Measurements from ENCODE around the gene PPM1D.
"Not testable (repeated sequence)": the region's sequence is repeated elsewhere in the genome, so short reads cannot be mapped to it uniquely, and the experiment has no call there.

The PPM1D gene

GRCh38 chr17:60623415-60623814 is 23.4 kb downstream of the PPM1D start:
- DNase-seq = no peak

- no peak for DNase-seq
Measured at GRCh38 chr17:60627124-60627523, 27.1 kb downstream of the PPM1D start.

GRCh38 chr17:60628252-60628889 is 28.4 kb downstream of the PPM1D start:
- no peak for DNase-seq

DNA sequence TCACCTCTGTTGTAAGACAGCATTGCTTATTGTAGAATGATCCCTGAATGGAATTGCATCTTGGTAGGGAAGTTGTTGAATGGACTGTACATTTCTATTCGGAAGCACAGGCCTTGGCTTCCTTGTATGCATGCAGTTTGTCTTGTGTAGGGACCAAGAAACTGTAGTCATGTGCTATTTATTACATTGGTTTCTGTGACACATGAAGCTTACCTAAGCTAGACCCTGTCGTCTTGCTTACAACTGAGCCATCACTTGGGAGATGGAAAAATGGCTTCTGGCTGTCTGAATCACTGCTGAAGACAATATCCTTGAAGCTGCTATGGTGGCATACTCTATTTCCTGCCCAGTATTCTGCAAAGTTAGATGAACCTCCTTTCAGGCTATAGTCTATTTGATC is 29.1 kb downstream of the PPM1D start:
- DNase-seq = no peak

- no peak for DNase-seq
Measured at GRCh38 chr17:60630352-60630751, 30.4 kb downstream of the PPM1D start.

GRCh38 chr17:60631119-60631518 is 31.1 kb downstream of the PPM1D start:
- DNase-seq = no peak

GRCh38 chr17:60637683-60638082 is 37.7 kb downstream of the PPM1D start:
- DNase-seq = no peak

- DNase-seq = no peak
Measured at GRCh38 chr17:60639019-60639330, 39.0 kb downstream of the PPM1D start.

- DNase-seq = peak; percentile 15
Measured at GRCh38 chr17:60640503-60640902, 40.5 kb downstream of the PPM1D start.

GRCh38 chr17:60641126-60641525 is 41.1 kb downstream of the PPM1D start:
- DNase-seq = no peak

DNA sequence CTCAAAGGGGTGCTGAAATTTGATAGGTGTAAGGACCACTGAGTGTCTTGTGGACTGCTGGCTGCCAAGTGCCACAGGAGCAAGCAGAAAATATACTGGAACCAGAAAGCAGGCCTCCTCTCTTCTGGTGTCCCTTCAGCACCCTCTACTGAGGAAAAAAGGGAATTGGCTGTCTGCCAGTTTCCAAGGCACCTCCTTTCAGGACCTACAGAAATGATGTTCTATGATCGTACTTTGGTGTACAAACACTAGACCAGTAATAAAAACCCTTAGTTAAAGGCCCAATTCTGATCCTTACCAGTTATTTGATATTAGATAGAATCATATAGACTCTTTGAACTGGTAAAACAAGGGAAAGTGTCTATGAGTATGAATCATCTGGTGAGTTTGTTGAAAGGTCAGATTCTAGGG is 41.8 kb downstream of the PPM1D start:
- peak; percentile 76 for DNase-seq

DNA sequence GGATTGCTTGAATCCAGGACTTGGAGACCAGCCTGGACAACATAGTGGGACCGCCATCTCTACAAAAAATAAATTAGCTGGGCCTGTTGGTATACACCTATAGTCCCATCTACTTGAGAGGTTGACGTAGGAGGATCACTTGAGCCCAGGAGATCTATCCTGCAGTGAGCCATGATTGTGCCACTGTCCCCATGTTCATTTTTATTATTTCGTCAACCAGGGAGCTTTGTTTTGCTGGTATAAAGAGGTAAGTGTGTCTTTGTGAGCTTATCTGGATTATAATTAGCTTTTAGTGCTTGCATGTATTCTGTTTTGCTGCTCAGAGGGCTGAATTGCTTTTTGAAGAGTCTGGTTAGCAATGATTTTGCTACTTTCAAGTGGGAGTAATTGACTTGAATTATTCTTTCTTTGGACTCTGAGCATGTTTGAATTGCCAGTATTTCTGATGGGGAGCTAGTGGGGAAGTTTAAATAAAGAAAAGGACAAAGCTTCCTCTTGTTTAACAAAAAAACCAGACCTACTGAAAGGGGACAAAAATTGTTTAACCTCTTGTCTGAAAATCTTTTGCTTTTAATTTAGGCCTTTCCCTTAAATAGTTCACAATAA is 46.0 kb downstream of the PPM1D start:
- no peak for DNase-seq

DNA sequence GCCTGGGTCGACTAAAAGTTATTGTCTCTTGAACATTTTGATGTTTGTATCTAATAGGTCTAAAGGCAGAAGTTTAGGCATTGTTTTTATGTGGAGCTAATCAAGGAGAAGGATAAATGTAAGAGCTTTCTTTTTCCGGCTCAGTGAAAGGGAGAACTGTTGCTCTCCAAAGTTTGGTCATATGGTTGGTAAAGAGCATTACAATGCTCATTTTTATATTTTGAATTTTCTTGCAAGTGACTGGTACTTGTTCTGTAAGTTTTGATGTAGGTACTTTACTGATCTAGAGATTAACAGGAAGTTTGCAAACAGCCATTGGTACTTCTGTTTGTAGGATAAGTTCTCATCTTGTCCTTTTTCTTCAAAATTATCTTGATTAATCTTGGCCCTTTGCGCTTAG is 46.7 kb downstream of the PPM1D start:
- DNase-seq = no peak

GRCh38 chr17:60647705-60648104 is 47.7 kb downstream of the PPM1D start:
- no peak for DNase-seq

- DNase-seq = no peak
Measured at GRCh38 chr17:60652454-60653247, 52.7 kb downstream of the PPM1D start.

DNA sequence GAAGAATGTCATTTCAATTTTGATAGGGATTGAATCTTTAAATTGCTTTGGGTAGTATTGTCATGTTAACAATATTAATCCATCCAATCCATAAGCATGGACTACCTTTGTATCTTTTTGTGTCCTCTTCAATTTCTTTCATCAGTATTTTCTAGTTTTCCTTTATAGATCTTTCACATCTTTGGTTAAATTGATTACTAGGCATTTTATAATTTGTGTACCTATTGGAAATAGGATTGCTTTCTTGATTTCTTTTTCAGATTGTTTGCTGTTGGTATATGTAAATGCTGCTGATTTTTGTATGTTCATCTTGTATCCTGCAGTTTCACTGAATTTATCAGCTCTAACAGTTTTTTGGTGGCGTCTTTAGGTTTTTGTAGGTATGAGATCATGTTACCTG is 53.6 kb downstream of the PPM1D start:
- no peak for DNase-seq

- DNase-seq = no peak
Measured at GRCh38 chr17:60656499-60656898, 56.5 kb downstream of the PPM1D start.

DNA sequence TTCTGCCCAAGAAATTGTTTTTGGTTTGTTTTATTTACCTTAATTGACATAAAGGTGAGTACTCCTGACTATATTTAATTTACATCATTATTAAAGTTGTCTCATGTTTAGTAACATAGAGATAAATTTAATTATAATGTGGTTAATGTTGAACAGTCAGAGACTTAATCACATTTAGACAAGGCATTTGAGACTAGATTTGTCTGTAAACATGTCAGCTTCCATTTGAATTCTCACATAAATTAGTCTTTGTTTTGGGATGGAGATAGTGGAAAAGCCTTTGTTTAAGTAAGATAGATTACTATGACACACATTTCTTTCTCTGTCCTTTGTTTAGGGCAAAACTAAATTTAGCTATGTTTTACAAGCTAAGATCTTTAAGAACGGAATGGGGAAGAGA is 59.2 kb downstream of the PPM1D start:
- no peak for DNase-seq

DNA sequence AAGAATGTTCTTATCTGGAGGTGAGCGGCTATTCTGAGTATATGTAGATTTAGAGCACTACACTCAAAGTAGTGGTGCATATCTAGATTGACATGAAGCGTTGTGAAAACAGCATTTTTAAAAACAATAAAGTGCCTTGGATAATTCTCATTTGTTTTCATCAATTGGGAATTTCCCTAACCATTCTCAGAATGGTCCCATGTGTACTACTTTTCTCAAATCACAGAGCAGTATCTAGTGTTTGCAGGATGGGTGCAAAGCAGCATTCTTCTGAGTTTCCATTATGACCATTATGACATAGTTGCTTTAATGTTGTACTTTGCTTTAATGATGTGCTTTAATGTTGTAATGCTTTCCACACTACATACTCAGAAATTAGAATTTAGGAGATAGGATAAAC is 61.5 kb downstream of the PPM1D start:
- DNase-seq = no peak

- peak; percentile 34 for DNase-seq
Measured at GRCh38 chr17:60664022-60664421, 64.0 kb downstream of the PPM1D start.

- no peak for DNase-seq
Measured at GRCh38 chr17:60665602-60666001, 65.6 kb downstream of the PPM1D start.

DNA sequence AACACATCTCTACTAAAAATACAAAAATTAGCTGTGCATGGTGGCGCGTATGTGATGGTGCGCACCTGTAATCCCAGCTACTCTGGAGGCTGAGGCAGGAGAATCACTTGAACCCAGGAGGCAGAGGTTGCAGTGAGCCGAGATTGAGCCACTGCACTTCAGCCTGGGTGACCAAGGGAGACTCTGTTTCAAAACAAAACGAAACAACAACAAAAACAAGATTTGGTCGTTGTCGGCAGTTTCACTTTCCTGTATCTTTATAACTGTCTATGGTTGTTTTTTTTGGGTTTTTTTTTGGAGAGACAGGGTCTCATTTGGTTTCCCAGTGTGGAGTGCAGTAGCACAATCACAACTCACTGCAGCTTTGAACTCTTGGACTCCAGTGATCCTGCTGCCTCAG is 68.7 kb downstream of the PPM1D start:
- not testable (repeated sequence) for DNase-seq

GRCh38 chr17:60671482-60671881 is 71.5 kb downstream of the PPM1D start:
- DNase-seq = no peak

DNA sequence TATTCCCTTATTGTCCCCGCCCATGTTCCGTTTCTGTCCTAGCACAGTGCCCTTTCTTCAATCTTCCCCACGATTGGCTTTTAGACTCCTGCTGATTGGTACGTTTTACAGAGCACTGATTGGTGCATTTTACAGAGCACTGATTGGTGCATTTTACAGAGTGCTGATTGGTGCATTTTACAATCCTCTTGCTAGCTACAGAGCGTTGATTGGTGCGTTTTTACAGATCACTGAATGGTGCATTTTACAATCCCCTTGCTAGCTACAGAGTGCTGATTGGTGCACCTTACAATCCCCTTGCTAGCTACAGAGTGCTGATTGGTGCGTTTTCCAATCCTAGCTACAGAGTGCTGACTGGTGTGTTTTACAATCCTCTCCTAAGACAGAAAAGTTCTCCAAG is 74.6 kb downstream of the PPM1D start:
- DNase-seq = not testable (repeated sequence)
